OCI-LY7 (cell line): ENCODE measurements around the gene ZXDC. TPM values are rescaled to one million over a fixed set of nuclear protein-coding genes. Genes with fewer than 3 reads are reported as not detected.

Experiments
- BruUV-seq: library from RNA; stranded (reverse); fragments of 400-500 nt; replicated peaks from 2 replicates; lab custom pipeline; 2021; lab: Mats Ljungman, UMichigan
- CTCF ChIA-PET: fragments of 300-600 bp; sonication (Branson Sonifier 250); formaldehyde crosslinking; loops from one replicate; lab custom pipeline; 2022; ENCODE audit warnings: antibody characterized with exemption; ENCODE audit not compliant: unreplicated experiment; lab: Charles Lee
- POLR2A ChIA-PET: fragments of 300-600 bp; sonication (Branson Sonifier 250); formaldehyde crosslinking; loops from one replicate; lab custom pipeline; 2022; ENCODE audit warnings: antibody characterized with exemption; lab: Charles Lee
- DNase-seq: peaks from one replicate; pipeline ENCODE4 v3.0.0-alpha.2; 2015; ENCODE audit warnings: low spot score
- H2AFZ ChIP-seq: fragments of 200-600 bp; sonication (generic), shearing (Covaris generic); 2 replicates; pipeline ENCODE4 v1.6.1; 2014; ENCODE audit warnings: mild to moderate bottlenecking, antibody characterized with exemption, low read length, moderate library complexity
- H3K27ac ChIP-seq: fragments of 200-600 bp; sonication (generic); 2 replicates; pipeline ENCODE4 v1.5.1; 2014; ENCODE audit warnings: mixed run types, low read depth, mild to moderate bottlenecking, moderate library complexity, low read length, inconsistent platforms; ENCODE audit not compliant: poor library complexity, severe bottlenecking
- H3K36me3 ChIP-seq: fragments of 200-600 bp; sonication (generic); 2 replicates; pipeline ENCODE4 v1.6.1; 2014; ENCODE audit warnings: mild to moderate bottlenecking, antibody characterized with exemption, low read length, moderate library complexity, mixed read lengths; ENCODE audit not compliant: insufficient read depth
- H3K4me1 ChIP-seq: fragments of 200-600 bp; sonication (generic); 2 replicates; pipeline ENCODE4 v1.5.1; 2014; ENCODE audit warnings: mild to moderate bottlenecking, low read length; ENCODE audit not compliant: insufficient read depth, poor library complexity, severe bottlenecking
- H3K4me2 ChIP-seq: fragments of 200-600 bp; sonication (generic); 2 replicates; pipeline ENCODE4 v1.6.1; 2014; ENCODE audit warnings: mild to moderate bottlenecking, low read length
- H3K4me3 ChIP-seq: fragments of 200-600 bp; sonication (generic); 2 replicates; pipeline ENCODE4 v1.5.1; 2014; ENCODE audit warnings: mild to moderate bottlenecking, low read depth, low read length; ENCODE audit not compliant: poor library complexity, severe bottlenecking
- H3K79me2 ChIP-seq: fragments of 200-600 bp; sonication (generic); 2 replicates; pipeline ENCODE4 v1.6.1; 2016; ENCODE audit warnings: low read depth, mild to moderate bottlenecking, low read length, moderate library complexity, mixed read lengths; ENCODE audit not compliant: insufficient read depth
- H3K9me2 ChIP-seq: fragments of 200-600 bp; sonication (generic); 2 replicates; pipeline ENCODE4 v1.6.1; 2016; ENCODE audit warnings: mild to moderate bottlenecking, low read length, mixed read lengths; ENCODE audit not compliant: insufficient read depth
- H3K9me3 ChIP-seq: fragments of 200-600 bp; sonication (generic); 2 replicates; pipeline ENCODE4 v1.6.1; 2014; ENCODE audit warnings: mild to moderate bottlenecking, mixed run types, low read length, mixed read lengths
- H4K20me1 ChIP-seq: fragments of 200-600 bp; sonication (generic); 2 replicates; pipeline ENCODE4 v1.6.1; 2014; ENCODE audit warnings: mild to moderate bottlenecking, antibody characterized with exemption, low read length, moderate library complexity, mixed read lengths; ENCODE audit not compliant: insufficient read depth
- EZH2phosphoT487 ChIP-seq: fragments of 200-600 bp; sonication (generic); IDR thresholded peaks from 2 replicates; pipeline ENCODE4 v1.6.1; 2018; ENCODE audit warnings: low read depth, borderline replicate concordance, mild to moderate bottlenecking, mixed run types, antibody characterized with exemption, low read length, moderate library complexity, mixed read lengths
- intact Hi-C: fragments of 100-400 bp; cut with micrococcal nuclease; formaldehyde crosslinking; loops from one replicate; pipeline ENCODE4 v1.10.0; 2022; ENCODE audit not compliant: unreplicated experiment
- total RNA-seq, 2 experiments: library from RNA; depleted of rRNA in 1 of 2; stranded (reverse); fragments of >200 nt in 1 of 2; shearing (Covaris generic) in 1 of 2; gene quantifications; 2 replicates each; pipeline ENCODE4 v1.2.3, GENCODE V29; 2014 to 2022
- TF ChIP-seq, protein P1 (sequence below): fragments of 200-600 bp; sonication (generic); conservative IDR thresholded peaks from 2 replicates; pipeline ENCODE4 v1.5.1; 2014; ENCODE audit warnings: mild to moderate bottlenecking, antibody characterized with exemption, low read length, moderate library complexity, mixed read lengths

ZXDC gene
- total RNA-seq, 2 experiments from 2014 or later = 32.2 to 34.9 TPM

GRCh38 chr3:126498929-126499328 lies 23.2 kb upstream of the ZXDC start:
- ChIA-PET CTCF (no interaction called here), POLR2A (no interaction called here)
- TF ChIP-seq, protein P1, sequence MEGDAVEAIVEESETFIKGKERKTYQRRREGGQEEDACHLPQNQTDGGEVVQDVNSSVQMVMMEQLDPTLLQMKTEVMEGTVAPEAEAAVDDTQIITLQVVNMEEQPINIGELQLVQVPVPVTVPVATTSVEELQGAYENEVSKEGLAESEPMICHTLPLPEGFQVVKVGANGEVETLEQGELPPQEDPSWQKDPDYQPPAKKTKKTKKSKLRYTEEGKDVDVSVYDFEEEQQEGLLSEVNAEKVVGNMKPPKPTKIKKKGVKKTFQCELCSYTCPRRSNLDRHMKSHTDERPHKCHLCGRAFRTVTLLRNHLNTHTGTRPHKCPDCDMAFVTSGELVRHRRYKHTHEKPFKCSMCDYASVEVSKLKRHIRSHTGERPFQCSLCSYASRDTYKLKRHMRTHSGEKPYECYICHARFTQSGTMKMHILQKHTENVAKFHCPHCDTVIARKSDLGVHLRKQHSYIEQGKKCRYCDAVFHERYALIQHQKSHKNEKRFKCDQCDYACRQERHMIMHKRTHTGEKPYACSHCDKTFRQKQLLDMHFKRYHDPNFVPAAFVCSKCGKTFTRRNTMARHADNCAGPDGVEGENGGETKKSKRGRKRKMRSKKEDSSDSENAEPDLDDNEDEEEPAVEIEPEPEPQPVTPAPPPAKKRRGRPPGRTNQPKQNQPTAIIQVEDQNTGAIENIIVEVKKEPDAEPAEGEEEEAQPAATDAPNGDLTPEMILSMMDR = 0 out of 2 replicates have a peak, but pooled peaks have one; percentile 31
- no peak for TF ChIP-seq EZH2phosphoT487
- Histone ChIP-seq H3K4me3 (no peak overlapping the region), H3K79me2 (no peaks in the 10 kb centered on the region), H4K20me1 (no peaks in the 10 kb centered on the region), H3K9me3 (no peaks in the 10 kb centered on the region), H3K4me1 (peaks cover 41% of the 10 kb centered on the region), H3K36me3 (no peaks in the 10 kb centered on the region), H3K4me2 (no peak overlapping the region), H2AFZ (no peak overlapping the region; the same call in 1 of the 2 replicates), H3K27ac (no peak overlapping the region), H3K9me2 (no peaks in the 10 kb centered on the region)
- BruUV-seq = no TSS peak
- intact Hi-C loops = no loop called here
- DNase-seq = peak; percentile 43

- no peak overlapping the region for H3K27ac ChIP-seq
- no peaks in the 10 kb centered on the region for H4K20me1 ChIP-seq
- H3K79me2 ChIP-seq = no peaks in the 10 kb centered on the region
- H3K4me3 ChIP-seq = no peak overlapping the region
- H3K9me2 ChIP-seq = no peaks in the 10 kb centered on the region
- CTCF ChIA-PET = no interaction called here
- H3K36me3 ChIP-seq = no peaks in the 10 kb centered on the region
- TF ChIP-seq, protein P1 = no peak
- TF ChIP-seq EZH2phosphoT487 = no peak
- intact Hi-C loops = no loop called here
- POLR2A ChIA-PET = interaction anchor here (0.6 kb wide), 1 partner anchor 14 kb away, joined by 3 read pairs; no protein-coding TSS in a partner anchor
- no TSS peak for BruUV-seq
- no peak for DNase-seq
- no peak overlapping the region for H3K4me2 ChIP-seq
- H3K4me1 ChIP-seq = peaks cover 44% of the 10 kb centered on the region
- H3K9me3 ChIP-seq = no peaks in the 10 kb centered on the region
- H2AFZ ChIP-seq = no peak overlapping the region; the same call in 1 of the 2 replicates
Observed at GRCh38 chr3:126498461-126498860, 22.8 kb upstream of the ZXDC start.

DNA sequence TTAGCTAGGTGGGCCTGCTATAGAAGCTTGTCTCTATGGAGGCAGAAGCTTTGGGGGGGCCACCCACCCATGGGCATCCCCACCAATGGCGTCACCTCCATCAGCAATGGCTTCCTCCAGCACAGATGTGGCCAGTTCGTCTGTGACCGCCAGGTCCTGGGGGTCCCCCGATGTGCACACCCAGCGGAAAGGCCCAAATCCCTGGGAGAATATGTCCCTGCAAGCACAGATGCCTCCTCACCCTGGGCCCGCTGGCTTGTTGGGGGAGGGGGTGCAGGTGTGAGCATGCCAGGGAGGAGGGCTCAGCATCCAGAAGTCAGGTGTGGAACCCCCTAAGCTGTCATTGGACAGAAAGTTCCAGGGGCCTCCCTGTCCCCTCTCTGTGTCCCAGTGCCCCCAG lies 22.3 kb upstream of the ZXDC start:
- Histone ChIP-seq H3K36me3 (no peaks in the 10 kb centered on the region), H2AFZ (no peak overlapping the region), H3K27ac (no peak overlapping the region), H4K20me1 (no peaks in the 10 kb centered on the region), H3K4me3 (no peak overlapping the region), H3K4me2 (no peak overlapping the region), H3K4me1 (peaks cover 49% of the 10 kb centered on the region), H3K9me3 (no peaks in the 10 kb centered on the region), H3K79me2 (no peaks in the 10 kb centered on the region), H3K9me2 (no peaks in the 10 kb centered on the region)
- intact Hi-C loops = no loop called here
- no TSS peak for BruUV-seq
- CTCF ChIA-PET = no interaction called here
- DNase-seq = no peak
- TF ChIP-seq, protein P1 = no peak
- no peak for TF ChIP-seq EZH2phosphoT487
- POLR2A ChIA-PET = interaction anchor here (0.6 kb wide), 1 partner anchor 14 kb away, joined by 3 read pairs; no protein-coding TSS in a partner anchor
